D721Med (cell line): ENCODE data around the gene DNAJB6.

Experiments
- DNase-seq: peaks from one replicate; pipeline ENCODE4 v3.0.0; 2011; ENCODE audit warnings: low spot score; ENCODE audit not compliant: insufficient read length
- FAIRE-seq: peaks from 2 replicates; lab custom pipeline; 2011; peaks lifted over from hg19 to GRCh38; lab: Jason Lieb, UNC
- TF ChIP-seq, protein P1 (sequence below): IDR thresholded peaks from 2 replicates; pipeline ENCODE4 v1.5.1; 2012; ENCODE audit warnings: mild to moderate bottlenecking, control low read depth; ENCODE audit not compliant: insufficient read depth; ENCODE audit errors: missing control alignments

Gene DNAJB6

DNA sequence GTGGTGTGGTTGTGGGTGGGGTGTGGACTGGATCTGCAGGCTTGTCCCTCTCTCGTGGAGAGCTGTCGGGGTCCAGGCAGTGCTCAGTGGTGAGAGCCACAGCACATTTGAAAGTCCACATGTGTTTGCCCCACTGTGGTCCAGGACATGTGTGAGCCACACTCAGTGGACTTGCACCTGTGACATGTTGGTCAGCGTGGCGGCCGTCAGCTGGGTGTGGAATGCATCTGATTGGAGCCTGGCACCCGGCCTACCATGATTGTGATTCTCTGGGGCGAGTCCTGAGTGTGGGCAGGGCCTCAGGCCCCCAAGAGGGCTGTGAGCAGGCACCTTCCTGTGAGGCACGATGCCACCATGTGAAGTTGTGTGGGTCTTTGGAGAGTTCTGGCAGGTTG, 77.9 kb downstream of the DNAJB6 start:
- TF ChIP-seq, protein P1, sequence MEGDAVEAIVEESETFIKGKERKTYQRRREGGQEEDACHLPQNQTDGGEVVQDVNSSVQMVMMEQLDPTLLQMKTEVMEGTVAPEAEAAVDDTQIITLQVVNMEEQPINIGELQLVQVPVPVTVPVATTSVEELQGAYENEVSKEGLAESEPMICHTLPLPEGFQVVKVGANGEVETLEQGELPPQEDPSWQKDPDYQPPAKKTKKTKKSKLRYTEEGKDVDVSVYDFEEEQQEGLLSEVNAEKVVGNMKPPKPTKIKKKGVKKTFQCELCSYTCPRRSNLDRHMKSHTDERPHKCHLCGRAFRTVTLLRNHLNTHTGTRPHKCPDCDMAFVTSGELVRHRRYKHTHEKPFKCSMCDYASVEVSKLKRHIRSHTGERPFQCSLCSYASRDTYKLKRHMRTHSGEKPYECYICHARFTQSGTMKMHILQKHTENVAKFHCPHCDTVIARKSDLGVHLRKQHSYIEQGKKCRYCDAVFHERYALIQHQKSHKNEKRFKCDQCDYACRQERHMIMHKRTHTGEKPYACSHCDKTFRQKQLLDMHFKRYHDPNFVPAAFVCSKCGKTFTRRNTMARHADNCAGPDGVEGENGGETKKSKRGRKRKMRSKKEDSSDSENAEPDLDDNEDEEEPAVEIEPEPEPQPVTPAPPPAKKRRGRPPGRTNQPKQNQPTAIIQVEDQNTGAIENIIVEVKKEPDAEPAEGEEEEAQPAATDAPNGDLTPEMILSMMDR: no peak
- FAIRE-seq: no peak
- no peak for DNase-seq

DNA sequence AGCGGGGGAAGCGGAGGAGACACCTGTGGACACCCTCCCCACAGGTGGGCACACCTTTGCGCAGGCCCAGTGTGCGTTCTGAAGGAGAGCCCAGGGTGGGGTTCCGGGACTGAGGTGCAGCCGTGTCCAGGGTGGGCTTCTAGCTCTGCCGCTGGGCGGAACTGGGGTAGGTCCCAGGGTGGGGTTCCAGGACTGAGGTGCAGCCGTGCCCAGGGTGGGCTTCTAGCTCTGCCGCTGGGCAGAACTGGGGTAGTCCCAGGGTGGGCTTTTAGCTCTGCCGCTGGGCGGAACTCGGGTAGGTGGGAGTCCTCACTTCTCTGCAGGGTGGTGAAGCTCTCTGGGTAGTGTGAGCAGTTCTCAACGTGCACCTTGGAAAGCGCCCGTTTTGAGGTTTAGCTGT, 78.7 kb downstream of the DNAJB6 start:
- DNase-seq (no peak), FAIRE-seq (no peak)
- TF ChIP-seq, protein P1: no peak

DNA sequence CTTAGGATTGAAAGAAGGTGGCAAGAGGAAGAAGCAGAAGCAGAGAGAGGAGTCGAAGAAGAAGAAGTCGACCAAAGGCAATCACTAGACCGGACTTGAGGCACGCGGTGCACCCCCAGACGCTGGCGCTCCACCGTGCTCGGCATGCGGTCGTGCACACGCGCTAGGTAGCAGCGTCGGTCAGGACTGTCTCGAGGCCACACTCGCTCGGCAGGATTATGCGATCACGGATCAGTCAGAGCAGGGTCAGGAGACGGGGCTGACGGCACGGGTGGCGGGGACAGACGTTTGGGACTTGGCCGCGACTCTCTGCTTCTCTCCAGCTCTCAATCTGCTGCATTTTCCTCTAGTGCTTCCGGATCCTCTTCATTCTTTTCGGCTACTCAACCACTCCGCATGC, 79.2 kb downstream of the DNAJB6 start:
- FAIRE-seq (no peak), DNase-seq (no peak)
- TF ChIP-seq, protein P1: no peak

DNA sequence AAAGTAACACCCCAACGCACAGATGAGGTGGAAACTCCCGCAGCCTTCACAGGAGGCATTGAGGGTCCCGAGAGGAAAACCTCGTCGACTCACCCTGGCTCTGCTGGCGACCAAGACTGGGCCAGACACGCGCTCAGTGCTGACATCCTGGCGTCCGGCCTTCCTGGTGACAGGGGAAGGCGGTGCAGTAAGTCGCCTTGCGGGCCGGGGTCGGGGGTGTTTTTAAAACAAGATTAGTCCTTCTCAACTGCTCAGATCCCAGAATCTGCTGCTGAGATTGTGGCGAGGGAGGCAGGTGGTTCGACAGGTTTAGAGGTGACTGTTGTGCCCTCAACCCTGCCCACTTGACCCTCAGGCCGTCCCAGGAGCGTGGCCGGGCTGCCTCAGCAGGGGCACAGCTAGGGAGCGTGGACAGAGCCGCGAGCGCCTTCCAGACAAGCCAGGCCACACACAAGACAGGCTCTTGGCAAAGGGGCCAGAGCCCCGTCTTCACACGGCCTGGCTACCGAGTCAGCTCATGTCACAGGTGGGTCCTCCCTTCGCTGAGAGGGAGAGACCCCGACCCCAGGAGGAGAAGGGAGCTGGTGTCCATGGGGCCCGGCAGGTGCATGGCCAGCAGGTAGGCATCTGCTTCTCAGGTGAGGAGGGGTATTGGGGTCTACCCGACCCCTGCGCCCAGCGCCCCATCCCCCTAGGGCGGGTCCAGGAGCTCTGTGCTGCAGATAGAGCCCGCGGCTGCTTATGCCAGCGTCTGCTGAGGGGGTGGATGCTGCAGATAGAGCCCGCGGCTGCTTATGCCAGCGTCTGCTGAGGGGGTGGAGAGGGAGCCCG, 81.6 kb downstream of the DNAJB6 start:
- TF ChIP-seq, protein P1: no peak
- no peak for DNase-seq
- FAIRE-seq: no peak

DNA sequence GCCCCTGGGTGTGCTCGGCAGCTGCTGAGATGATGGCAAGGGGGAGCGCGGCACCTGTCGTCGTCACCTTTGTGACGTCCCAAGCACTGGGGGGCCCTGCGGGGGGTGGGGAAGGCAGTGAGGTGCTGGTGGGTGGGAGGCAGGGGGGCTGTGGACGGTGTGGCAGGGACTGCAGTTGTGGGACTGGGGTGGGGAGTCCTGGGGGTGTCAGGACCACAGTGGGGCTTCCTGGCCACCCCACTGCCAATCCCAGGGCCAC, 82.2 kb downstream of the DNAJB6 start:
- TF ChIP-seq, protein P1: no peak
- DNase-seq (no peak), FAIRE-seq (no peak)

DNA sequence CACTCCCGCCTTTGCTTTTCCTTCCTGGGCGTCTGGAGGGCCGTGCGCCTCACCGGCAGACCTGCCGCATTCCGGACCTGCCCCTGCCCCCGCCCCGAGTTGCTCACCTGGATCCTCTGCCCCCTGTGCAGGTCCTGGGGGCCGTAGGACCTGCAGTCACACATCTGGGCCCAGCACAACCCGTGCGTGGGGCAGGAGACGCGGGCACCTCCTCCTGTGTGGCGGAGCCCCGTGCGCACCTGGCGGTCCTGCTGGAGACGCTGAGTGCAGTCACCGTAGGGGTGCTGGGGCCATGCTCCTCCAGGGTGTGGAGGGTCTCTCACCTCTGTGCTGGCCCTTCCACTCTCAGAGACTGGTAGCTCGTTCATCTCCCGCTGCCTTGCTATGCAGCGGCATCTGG, 85.5 kb downstream of the DNAJB6 start:
- TF ChIP-seq, protein P1: no peak
- no peak for DNase-seq
- FAIRE-seq: no peak

DNA sequence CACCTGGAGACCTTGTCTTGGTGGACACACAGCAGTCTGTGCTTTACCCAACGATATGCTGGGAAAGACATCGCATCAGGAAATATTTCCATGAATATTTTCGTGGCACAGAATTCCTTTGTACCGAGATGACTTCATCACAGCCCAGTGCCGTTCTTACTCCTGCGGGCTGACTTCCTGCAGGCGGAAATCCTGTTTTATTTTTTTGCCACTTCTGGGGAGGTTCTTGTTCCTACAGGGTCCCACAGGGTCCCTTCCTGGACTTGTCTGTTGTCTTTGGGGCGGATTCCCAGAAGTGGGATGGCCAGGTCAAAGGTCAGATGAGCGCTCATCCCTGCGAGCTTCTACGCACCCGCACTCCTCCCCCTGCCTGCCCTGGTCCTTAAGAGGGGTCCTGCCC, 86.5 kb downstream of the DNAJB6 start:
- DNase-seq (no peak), FAIRE-seq (no peak)

More for the DNA sequence above, 86.5 kb downstream of the DNAJB6 start:
- TF ChIP-seq, protein P1: no peak
